PC-9 (cell line): ENCODE data around the gene AQP9.

Source experiments
- CTCF ChIP-seq: fragments of 200-600 bp; sonication (generic); conservative IDR thresholded peaks from 2 replicates; pipeline ENCODE4 v1.6.1; 2017; ENCODE audit warnings: mixed run types, antibody characterized with exemption, mild to moderate bottlenecking, moderate library complexity
- EZH2 ChIP-seq: fragments of 200-600 bp; sonication (generic); IDR thresholded peaks from 2 replicates; pipeline ENCODE4 v1.8.0; 2017; ENCODE audit warnings: antibody characterized with exemption, low read depth

- TF ChIP-seq EZH2 (no peak), CTCF (no peak)
Observed at GRCh38 chr15:58185439-58185838, 47.3 kb downstream of the AQP9 start.
